ENCODE data around the gene CDK13.

CDK13 gene

GRCh38 chr7:39948956-39949928 lies 814 bp upstream of the CDK13 start:
- TF ChIP-seq CTCF (IDR thresholded peaks at IDR 0.05; ENCODE audit: control insufficient read depth, extremely low read depth, insufficient read depth), result no peak
- peak overlapping the region; percentile 86 for H3K4me3 ChIP-seq (ENCODE audit: low read depth, low read length)
- DNase-seq (ENCODE audit: low read depth), result peak; percentile 99

GRCh38 chr7:39950473-39951225 lies 593 bp downstream of the CDK13 start:
- no peak for DNase-seq (ENCODE audit: low read depth)

GRCh38 chr7:39951226-39952194 lies 1.5 kb downstream of the CDK13 start:
- TF ChIP-seq CTCF (IDR thresholded peaks at IDR 0.05; ENCODE audit: control insufficient read depth, extremely low read depth, insufficient read depth), result peak; percentile 44
- H3K4me3 ChIP-seq (ENCODE audit: low read depth, low read length), result peak overlapping the region; percentile 86
- no peak for DNase-seq (ENCODE audit: low read depth)

More at GRCh38 chr7:39950473-39951225, 593 bp downstream of the CDK13 start:
- TF ChIP-seq CTCF (IDR thresholded peaks at IDR 0.05; ENCODE audit: control insufficient read depth, extremely low read depth, insufficient read depth), result no peak
- peak overlapping the region; percentile 86 for H3K4me3 ChIP-seq (ENCODE audit: low read depth, low read length)

- TF ChIP-seq CTCF (IDR thresholded peaks at IDR 0.05; ENCODE audit: control insufficient read depth, extremely low read depth, insufficient read depth), result no peak
- peak overlapping the region; percentile 86 for H3K4me3 ChIP-seq (ENCODE audit: low read depth, low read length)
- no peak for DNase-seq (ENCODE audit: low read depth)
Measured at GRCh38 chr7:39952374-39952773, 2.3 kb downstream of the CDK13 start.

- peak overlapping the region; percentile 86 for H3K4me3 ChIP-seq (ENCODE audit: low read depth, low read length)
- DNase-seq (ENCODE audit: low read depth), result no peak
- no peak for TF ChIP-seq CTCF (IDR thresholded peaks at IDR 0.05; ENCODE audit: control insufficient read depth, extremely low read depth, insufficient read depth)
Measured at GRCh38 chr7:39952803-39953202, 2.7 kb downstream of the CDK13 start.

- no peak for TF ChIP-seq CTCF (IDR thresholded peaks at IDR 0.05; ENCODE audit: control insufficient read depth, extremely low read depth, insufficient read depth)
- no peak overlapping the region for H3K4me3 ChIP-seq (ENCODE audit: low read depth, low read length)
- DNase-seq (ENCODE audit: low read depth), result no peak
Measured at GRCh38 chr7:39954694-39955093, 4.6 kb downstream of the CDK13 start.

Data from LNCaP clone FGC (cell line).